Stimulated activated effector memory CD8-positive, alpha-beta T cell treated with anti-CD3 and anti-CD28 coated beads, Interleukin-12 subunit alpha, Interleukin-12 subunit beta, amount 100 ng/mL, for 72 hours (primary cell): ENCODE results near the gene POU3F2.

Experiments
- ATAC-seq: fragments of 150-1000 bp; cut with Tn5 transposase; 2 replicates; pipeline ENCODE4 v1.10.0; 2021
- DNase-seq, 2 donors: peaks; one replicate each; pipeline ENCODE4 v3.0.0; 2021 to 2022; ENCODE audit warnings: low spot score in 2 of 2
- H3K27ac Mint-ChIP-seq: one replicate; pipeline ENCODE4 v1.8.0; 2022; ENCODE audit warnings: mild to moderate bottlenecking, mixed read lengths
- H3K36me3 Mint-ChIP-seq: one replicate; pipeline ENCODE4 v1.8.0; 2022; ENCODE audit warnings: mild to moderate bottlenecking, mixed read lengths
- H3K4me1 Mint-ChIP-seq: one replicate; pipeline ENCODE4 v1.8.0; 2022; ENCODE audit warnings: mixed read lengths
- H3K4me3 Mint-ChIP-seq: one replicate; pipeline ENCODE4 v1.8.0; 2022; ENCODE audit warnings: mild to moderate bottlenecking, mixed read lengths
- H3K9me3 Mint-ChIP-seq: one replicate; pipeline ENCODE4 v1.8.0; 2022; ENCODE audit warnings: mixed read lengths

The POU3F2 gene

DNA sequence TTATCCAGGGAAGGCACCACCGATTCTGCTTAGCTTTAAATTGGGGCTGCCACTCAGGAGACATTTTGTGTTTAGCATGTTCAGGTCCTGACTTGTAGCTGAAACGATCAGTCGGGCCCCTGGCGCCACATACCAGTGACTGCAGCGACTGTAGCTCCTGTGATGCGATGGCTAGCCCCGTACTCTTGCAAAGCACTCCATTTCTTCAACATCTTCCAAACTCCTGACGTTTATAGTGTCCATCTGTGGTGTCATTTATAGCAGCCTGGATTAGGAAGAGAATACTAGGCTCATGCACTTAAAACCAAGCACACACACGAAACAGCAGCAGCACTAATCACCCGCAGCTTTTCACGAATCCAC is 13.0 kb downstream of the POU3F2 start:
- Mint-ChIP-seq H3K27ac (no peak overlapping the region), H3K4me1 (peaks cover 19% of the 10 kb centered on the region), H3K4me3 (no peak overlapping the region), H3K9me3 (no peaks in the 10 kb centered on the region), H3K36me3 (peaks cover 5% of the 10 kb centered on the region)
- no peak for ATAC-seq
- no peak for DNase-seq

DNA sequence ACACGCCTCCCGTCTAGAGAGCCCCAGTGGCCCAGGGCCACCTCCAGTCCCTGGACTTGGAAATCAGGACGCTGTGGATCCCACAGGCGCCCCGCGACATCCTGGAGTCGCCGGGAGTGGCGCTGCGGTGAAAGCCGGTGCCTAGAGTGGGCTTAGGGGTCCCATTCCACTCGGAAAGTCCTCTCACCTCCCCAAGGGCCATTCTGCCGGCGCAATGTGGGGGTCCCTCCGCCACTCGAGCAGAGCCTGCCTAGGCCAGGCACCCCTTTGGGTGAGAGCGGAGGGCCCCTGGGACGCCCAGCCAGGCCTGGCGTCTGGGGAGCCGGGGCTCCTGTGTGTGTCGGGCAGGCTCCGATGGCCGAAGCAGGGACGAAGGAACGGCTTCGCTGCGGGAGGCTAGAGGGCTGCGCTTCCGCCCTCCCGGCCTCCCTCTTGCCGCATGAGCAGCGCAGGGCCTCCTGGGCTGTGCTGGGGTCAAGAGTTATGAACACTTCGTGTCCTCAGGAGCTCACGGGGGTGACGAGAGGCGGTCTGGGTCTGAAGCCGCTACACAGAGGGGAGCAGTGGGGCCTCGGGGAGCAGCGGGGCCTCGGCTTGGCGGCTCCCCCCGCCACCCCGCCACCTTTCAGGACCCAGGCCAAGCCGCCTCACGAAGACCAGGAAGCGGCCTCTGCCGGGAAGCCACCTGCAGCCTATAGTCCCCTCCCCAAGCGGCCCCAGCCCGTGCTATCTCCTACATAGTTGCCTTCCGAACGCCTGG is 13.6 kb downstream of the POU3F2 start:
- peaks cover 15% of the 10 kb centered on the region for H3K4me1 Mint-ChIP-seq
- DNase-seq = no peak
- no peaks in the 10 kb centered on the region for H3K9me3 Mint-ChIP-seq
- no peak overlapping the region for H3K4me3 Mint-ChIP-seq
- H3K27ac Mint-ChIP-seq = no peak overlapping the region
- ATAC-seq = peak; percentile 47
- H3K36me3 Mint-ChIP-seq = peaks cover 5% of the 10 kb centered on the region

DNA sequence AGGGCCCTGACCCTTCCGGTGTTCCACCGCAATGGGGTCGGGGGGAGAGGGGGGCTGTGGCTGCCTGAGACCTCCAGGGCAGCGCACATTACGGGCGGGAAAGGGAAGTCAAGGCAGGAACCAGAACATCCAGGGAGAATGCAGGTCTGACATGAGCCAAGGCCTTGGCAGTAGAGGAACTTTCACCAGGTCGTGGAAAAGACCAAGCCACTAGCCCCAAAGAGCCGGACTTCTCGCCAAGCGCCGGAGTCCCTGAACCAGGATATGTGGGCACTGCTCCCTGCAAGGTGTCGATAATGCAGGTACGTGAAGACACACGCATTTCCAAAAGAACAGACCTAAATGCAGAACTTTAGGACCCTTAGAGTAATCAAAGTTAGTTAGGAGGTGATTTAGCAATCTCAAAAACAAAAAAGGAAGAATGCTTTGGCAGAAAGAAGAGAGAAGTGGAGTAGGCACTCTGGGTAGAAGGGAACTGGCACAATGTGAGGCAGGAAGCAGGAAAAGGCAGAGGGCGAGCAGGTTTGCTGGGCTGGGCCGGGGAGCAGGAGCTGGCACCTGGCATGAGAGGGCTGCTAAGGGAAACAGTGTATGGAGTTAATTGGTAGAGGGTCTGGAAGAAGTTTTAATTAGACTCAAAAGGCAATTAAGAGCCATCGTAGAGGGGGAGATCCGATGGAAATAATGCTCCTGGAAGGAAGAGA is 14.3 kb downstream of the POU3F2 start:
- DNase-seq (no peak), ATAC-seq (no peak)
- Mint-ChIP-seq H3K36me3 (peaks cover 5% of the 10 kb centered on the region), H3K4me3 (no peak overlapping the region), H3K27ac (no peak overlapping the region), H3K4me1 (peaks cover 8% of the 10 kb centered on the region), H3K9me3 (no peaks in the 10 kb centered on the region)

DNA sequence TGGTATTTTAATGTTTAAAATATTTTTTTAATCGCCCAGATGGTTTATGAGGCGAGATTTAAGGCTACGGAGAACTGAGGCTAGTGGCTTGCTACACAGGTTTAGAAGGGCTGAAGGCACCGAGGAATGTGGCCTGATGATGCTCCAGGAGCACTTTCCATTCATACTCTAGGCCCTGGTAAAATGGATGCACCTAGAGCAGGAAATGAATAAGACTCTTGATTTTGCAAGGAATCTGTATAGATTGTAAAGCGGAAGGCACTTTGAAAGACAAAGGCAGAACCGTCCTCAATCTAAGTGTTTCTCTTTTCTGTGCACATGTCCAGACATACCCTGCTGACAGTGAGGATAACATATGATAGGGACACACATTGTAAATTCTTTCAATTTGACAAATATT is 30.1 kb downstream of the POU3F2 start:
- ATAC-seq (no peak), DNase-seq (no peak)
- no peak overlapping the region for H3K27ac Mint-ChIP-seq
- H3K9me3 Mint-ChIP-seq = no peaks in the 10 kb centered on the region
- no peak overlapping the region for H3K4me3 Mint-ChIP-seq
- no peaks in the 10 kb centered on the region for H3K4me1 Mint-ChIP-seq
- no peaks in the 10 kb centered on the region for H3K36me3 Mint-ChIP-seq

DNA sequence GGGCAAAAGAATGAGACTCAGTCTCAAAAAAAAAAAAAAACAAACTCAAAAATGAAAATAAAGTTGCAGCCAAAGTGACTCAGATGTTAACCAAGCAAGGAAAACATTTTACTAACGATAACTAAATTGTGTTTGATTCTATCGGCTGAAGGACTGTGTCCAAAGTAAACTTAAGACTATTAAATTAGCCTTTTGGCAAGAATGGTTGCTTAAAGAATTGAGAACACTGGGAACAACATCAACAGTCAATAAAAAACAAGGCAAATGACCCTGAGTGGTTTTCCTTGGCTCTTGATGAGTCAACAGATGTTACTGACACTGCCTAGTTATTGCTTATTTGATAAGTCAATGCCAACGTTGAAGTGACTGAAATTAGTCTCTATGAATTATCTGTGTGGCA is 36.7 kb downstream of the POU3F2 start:
- ATAC-seq = no peak

DNA sequence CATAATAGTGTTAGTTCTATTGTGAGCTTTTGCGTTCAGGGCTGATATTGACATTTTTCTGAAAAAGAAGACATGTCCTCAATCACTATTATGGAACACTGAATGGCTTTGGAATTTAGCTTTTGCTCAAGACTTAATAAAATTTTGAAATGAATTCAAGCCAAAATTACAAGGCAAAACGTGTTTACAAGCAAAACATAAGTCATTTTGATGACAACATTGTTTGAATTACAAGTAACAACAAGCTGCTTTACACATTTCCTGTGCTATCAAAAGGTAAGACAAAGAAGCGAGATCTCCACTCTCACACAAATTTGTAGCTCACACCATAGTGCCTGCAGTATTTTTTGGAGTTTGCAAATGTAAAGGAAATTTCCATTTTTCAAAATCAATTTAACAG is 37.4 kb downstream of the POU3F2 start:
- H3K27ac Mint-ChIP-seq = no peak overlapping the region
- H3K4me3 Mint-ChIP-seq = no peak overlapping the region
- ATAC-seq = no peak
- no peak for DNase-seq
- peaks cover 12% of the 10 kb centered on the region for H3K36me3 Mint-ChIP-seq
- H3K4me1 Mint-ChIP-seq = no peaks in the 10 kb centered on the region
- no peaks in the 10 kb centered on the region for H3K9me3 Mint-ChIP-seq

More for the DNA sequence above, 36.7 kb downstream of the POU3F2 start:
- H3K4me3 Mint-ChIP-seq = no peak overlapping the region
- H3K9me3 Mint-ChIP-seq = no peaks in the 10 kb centered on the region
- no peak for DNase-seq
- peaks cover 9% of the 10 kb centered on the region for H3K36me3 Mint-ChIP-seq
- H3K27ac Mint-ChIP-seq = no peak overlapping the region
- no peaks in the 10 kb centered on the region for H3K4me1 Mint-ChIP-seq

DNA sequence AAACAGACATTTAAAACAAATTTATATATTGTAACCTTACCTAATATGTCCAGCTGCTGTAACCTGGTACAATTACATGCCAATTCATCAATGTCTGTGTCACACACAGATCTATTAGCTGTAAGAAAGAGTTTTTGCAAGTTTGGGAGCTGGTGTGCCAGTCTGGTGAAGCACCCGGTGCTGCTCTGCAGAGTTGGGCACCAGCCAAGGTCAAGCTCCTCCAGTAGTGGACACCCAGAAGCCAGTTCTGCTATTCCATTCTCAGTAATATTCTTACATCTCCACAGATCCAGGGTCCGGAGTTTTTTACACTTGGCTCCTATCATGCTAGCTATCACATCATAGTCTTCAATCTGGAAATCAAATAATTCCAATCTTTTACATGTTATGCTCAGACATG is 41.0 kb downstream of the POU3F2 start:
- peaks cover 4% of the 10 kb centered on the region for H3K4me1 Mint-ChIP-seq
- H3K4me3 Mint-ChIP-seq = no peak overlapping the region
- peaks cover 19% of the 10 kb centered on the region for H3K36me3 Mint-ChIP-seq
- ATAC-seq = no peak
- no peak for DNase-seq
- H3K27ac Mint-ChIP-seq = no peak overlapping the region
- no peaks in the 10 kb centered on the region for H3K9me3 Mint-ChIP-seq

DNA sequence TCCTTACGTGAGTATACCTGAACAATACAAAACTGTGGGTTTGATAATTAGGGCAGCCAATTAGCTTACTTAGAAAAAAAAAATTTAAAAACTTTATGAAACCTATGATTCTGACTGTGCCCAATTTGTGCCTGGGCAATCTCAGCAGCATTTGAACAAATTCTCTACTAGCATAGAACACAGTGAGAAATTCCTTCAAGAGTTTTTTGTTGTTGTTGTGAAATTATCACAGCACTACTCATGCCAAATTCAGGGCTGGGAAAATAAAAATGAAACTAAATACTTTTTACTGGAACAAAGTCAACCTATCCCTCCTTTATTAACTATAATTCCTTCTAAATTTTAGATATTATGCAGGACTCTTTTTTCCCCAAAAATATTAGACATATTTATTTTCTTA is 42.9 kb downstream of the POU3F2 start:
- no peak overlapping the region for H3K27ac Mint-ChIP-seq
- peaks cover 21% of the 10 kb centered on the region for H3K36me3 Mint-ChIP-seq
- no peak overlapping the region for H3K4me3 Mint-ChIP-seq
- H3K4me1 Mint-ChIP-seq = peaks cover 10% of the 10 kb centered on the region
- no peak for ATAC-seq
- no peaks in the 10 kb centered on the region for H3K9me3 Mint-ChIP-seq
- no peak for DNase-seq

DNA sequence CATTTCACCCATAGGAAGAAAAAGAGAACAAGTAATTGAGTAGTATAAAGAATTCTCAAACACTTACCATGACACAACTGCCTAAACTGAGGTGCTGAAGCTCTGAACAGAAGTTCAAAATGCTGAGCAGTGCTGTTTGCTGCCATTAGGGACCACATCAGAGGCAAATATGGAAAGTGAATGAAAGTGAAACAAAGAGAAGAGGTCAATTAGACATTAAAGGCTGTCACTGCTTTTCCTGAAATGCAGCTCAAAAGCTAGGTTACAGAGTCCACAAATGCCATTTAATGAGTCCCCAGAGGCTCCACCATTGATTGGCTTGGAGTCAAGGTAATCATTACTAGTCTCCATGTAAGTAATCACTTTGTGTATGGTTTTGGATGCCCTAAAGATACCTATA is 46.1 kb downstream of the POU3F2 start:
- H3K9me3 Mint-ChIP-seq = no peaks in the 10 kb centered on the region
- DNase-seq (no peak), ATAC-seq (peak; percentile 24)
- no peak overlapping the region for H3K4me3 Mint-ChIP-seq
- H3K36me3 Mint-ChIP-seq = peaks cover 14% of the 10 kb centered on the region
- peaks cover 10% of the 10 kb centered on the region for H3K4me1 Mint-ChIP-seq
- H3K27ac Mint-ChIP-seq = no peak overlapping the region

DNA sequence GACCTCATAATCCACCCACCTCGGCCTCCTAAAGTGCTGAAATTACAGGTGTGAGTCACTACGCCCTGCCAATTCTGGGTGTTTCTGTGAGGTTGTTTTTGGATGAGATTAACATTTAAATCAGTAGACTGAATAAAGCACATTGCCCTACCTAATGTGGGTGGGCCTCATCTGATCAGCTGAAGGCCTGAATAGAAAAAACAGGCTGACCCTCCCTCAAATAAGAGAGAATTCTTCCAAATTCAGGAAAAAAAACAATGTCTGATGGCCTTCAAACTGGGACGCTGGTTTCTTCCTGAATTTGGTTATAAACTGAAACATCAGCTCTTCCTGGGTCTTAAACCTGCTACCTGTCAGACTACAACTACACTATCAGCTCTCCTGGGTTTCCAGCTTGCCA is 51.0 kb downstream of the POU3F2 start:
- H3K27ac Mint-ChIP-seq = peak overlapping the region; percentile 29
- no peak for ATAC-seq

DNA sequence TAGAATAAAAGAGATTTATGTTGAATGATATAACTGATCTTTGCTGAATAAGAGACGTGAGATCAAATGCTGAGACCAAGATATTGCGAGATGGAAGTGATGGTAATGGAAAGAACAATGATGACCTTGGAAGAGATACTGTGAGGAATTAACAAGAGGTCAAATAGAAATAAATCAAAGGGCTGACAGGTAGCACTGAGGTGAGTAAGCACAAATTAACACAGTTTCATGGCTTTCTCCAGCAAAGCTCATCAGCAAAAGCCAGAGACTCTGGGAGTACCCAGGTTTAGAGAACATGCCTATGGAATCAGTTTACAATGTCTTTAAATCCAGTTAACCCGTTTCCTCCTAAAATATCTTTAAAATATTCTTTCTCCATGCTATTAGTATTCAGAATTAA is 53.3 kb downstream of the POU3F2 start:
- Mint-ChIP-seq H3K27ac (no peak overlapping the region), H3K4me1 (no peaks in the 10 kb centered on the region), H3K36me3 (peaks cover 12% of the 10 kb centered on the region), H3K4me3 (no peak overlapping the region), H3K9me3 (no peaks in the 10 kb centered on the region)
- DNase-seq (no peak), ATAC-seq (no peak)

More for the DNA sequence above, 51.0 kb downstream of the POU3F2 start:
- Mint-ChIP-seq H3K36me3 (peaks cover 14% of the 10 kb centered on the region), H3K4me1 (peaks cover 7% of the 10 kb centered on the region), H3K4me3 (no peak overlapping the region), H3K9me3 (no peaks in the 10 kb centered on the region)
- no peak for DNase-seq
